OCI-LY7 (cell line): ENCODE measurements around the gene TCHHL1.

ENCODE experiments used
- CTCF ChIP-seq: fragments of 200-600 bp; sonication (generic); conservative IDR thresholded peaks from 2 replicates; pipeline ENCODE4 v1.5.1; 2014; ENCODE audit warnings: mild to moderate bottlenecking, antibody characterized with exemption, low read length, moderate library complexity, mixed read lengths
- EZH2phosphoT487 ChIP-seq: fragments of 200-600 bp; sonication (generic); IDR thresholded peaks from 2 replicates; pipeline ENCODE4 v1.6.1; 2018; ENCODE audit warnings: low read depth, borderline replicate concordance, mild to moderate bottlenecking, mixed run types, antibody characterized with exemption, low read length, moderate library complexity, mixed read lengths

- TF ChIP-seq CTCF, result no peak
- TF ChIP-seq EZH2phosphoT487, result no peak
Measured at GRCh38 chr1:152043870-152044269, 45.0 kb downstream of the TCHHL1 start.
